KBM-7 (cell line): ENCODE results near the gene SSBP3.

Source experiments
- DNase-seq: peaks from one replicate; pipeline ENCODE4 v3.0.0-alpha.2; 2015
- in situ Hi-C: fragments of 300-500 bp; cut with MboI; formaldehyde crosslinking; loops from 2 replicates; pipeline ENCODE4 v1.14.3; 2020; ENCODE audit warnings: low sequenced_read_pairs, low pct_unique_long_range_greater_than_20kb, mixed read lengths

Gene SSBP3

GRCh38 chr1:54340434-54340833 lies 65.8 kb downstream of the SSBP3 start:
- DNase-seq, result no peak
- in situ Hi-C loops, result no loop called here

- no peak for DNase-seq
- in situ Hi-C loops, result no loop called here
These were observed 67.1 kb downstream of the SSBP3 start for GRCh38 chr1:54339126-54339525.

GRCh38 chr1:54338464-54338863 lies 67.7 kb downstream of the SSBP3 start:
- no peak for DNase-seq
- in situ Hi-C loops, result no loop called here

GRCh38 chr1:54337928-54338327 lies 68.3 kb downstream of the SSBP3 start:
- in situ Hi-C loops, result no loop called here
- DNase-seq, result no peak

GRCh38 chr1:54337034-54337433 lies 69.2 kb downstream of the SSBP3 start:
- DNase-seq, result no peak
- in situ Hi-C loops, result no loop called here

- in situ Hi-C loops, result no loop called here
- DNase-seq, result no peak
These were observed 70.1 kb downstream of the SSBP3 start for GRCh38 chr1:54336116-54336515.

- in situ Hi-C loops, result no loop called here
- no peak for DNase-seq
These were observed 70.5 kb downstream of the SSBP3 start for GRCh38 chr1:54335755-54336108.

- in situ Hi-C loops, result no loop called here
- peak; percentile 15 for DNase-seq
These were observed 71.0 kb downstream of the SSBP3 start for GRCh38 chr1:54335011-54335754.

- in situ Hi-C loops, result no loop called here
- DNase-seq, result peak; percentile 19
These were observed 73.2 kb downstream of the SSBP3 start for GRCh38 chr1:54332781-54333585.

- no peak for DNase-seq
- in situ Hi-C loops, result no loop called here
These were observed 74.2 kb downstream of the SSBP3 start for GRCh38 chr1:54331843-54332463.

- in situ Hi-C loops, result no loop called here
- DNase-seq, result peak; percentile 70
These were observed 75.0 kb downstream of the SSBP3 start for GRCh38 chr1:54331091-54331772.

- DNase-seq, result no peak
- in situ Hi-C loops, result no loop called here
These were observed 76.7 kb downstream of the SSBP3 start for GRCh38 chr1:54329312-54330003.

GRCh38 chr1:54328066-54328636 lies 78.0 kb downstream of the SSBP3 start:
- in situ Hi-C loops, result no loop called here
- no peak for DNase-seq

- no peak for DNase-seq
- in situ Hi-C loops, result no loop called here
These were observed 78.7 kb downstream of the SSBP3 start for GRCh38 chr1:54327386-54328065.

GRCh38 chr1:54326543-54327385 lies 79.4 kb downstream of the SSBP3 start:
- in situ Hi-C loops, result no loop called here
- no peak for DNase-seq

GRCh38 chr1:54325703-54326461 lies 80.3 kb downstream of the SSBP3 start:
- DNase-seq, result no peak
- in situ Hi-C loops, result no loop called here

- DNase-seq, result no peak
- in situ Hi-C loops, result no loop called here
These were observed 80.9 kb downstream of the SSBP3 start for GRCh38 chr1:54325284-54325683.
